ENCODE measurements around the gene AHDC1. TPM values are rescaled to one million over a fixed set of nuclear protein-coding genes. Genes with fewer than 3 reads are reported as not detected.

Gene AHDC1
- polyA plus RNA-seq, 1 donor = 19.5 TPM

DNA sequence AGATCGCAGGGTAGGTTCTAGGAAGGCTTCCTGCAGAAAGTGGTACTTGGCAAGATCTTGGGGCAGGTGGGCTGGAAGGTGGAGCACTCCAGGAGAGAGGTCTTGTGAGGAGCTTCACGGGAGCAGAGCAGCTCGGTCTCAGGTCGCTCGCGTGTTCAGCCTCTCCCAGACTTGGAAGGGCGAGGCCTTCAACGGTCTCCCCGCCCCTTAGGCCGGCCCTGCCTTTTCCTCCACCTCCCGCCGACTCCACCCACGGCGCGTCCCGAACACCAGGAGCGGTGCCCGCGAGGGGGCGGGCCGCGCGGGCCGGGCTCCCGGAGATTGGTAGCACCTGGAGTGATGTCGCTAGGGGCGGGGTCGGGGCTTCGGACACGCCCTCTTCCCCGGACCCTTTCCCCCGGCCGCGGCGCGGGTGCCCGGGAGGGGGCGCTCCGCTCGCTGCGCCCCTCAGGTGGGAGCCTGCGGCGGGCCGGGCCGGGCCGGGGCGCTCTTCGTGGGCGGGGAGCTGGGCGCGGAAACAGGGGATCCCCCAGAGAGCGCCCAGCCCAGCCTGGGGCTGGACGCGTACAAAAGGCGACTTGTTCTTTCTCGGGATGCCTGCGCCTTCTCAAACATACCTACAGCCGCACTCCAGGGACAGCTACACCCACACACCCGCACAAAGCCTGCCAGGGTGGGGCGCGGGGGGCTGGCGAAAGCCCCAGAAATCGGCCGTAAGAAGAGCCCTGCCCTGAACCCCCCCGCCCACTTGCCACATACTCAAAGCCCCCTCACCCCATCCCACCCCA is 35.5 kb downstream of the AHDC1 start:
- Histone ChIP-seq H3K27me3 (ENCODE audit: control insufficient read depth, insufficient read depth, low read length) (no peaks in the 10 kb centered on the region), H3K36me3 (ENCODE audit: control insufficient read depth, insufficient read depth, low read length) (no peaks in the 10 kb centered on the region), H3K4me3 (ENCODE audit: low read length) (peak overlapping the region; percentile 41), H3K4me1 (ENCODE audit: control insufficient read depth, insufficient read depth, low read length) (peaks cover 74% of the 10 kb centered on the region), H3K9me3 (ENCODE audit: control insufficient read depth, low read depth, low read length) (no peaks in the 10 kb centered on the region), H3K27ac (ENCODE audit: low read length) (peak overlapping the region; percentile 61)
- WGBS (ENCODE audit: insufficient coverage, low lambda C conversion rate) = no CpG with 5 or more reads among the region's 65 CpGs
- peak; percentile 97 to 99 for DNase-seq

DNA sequence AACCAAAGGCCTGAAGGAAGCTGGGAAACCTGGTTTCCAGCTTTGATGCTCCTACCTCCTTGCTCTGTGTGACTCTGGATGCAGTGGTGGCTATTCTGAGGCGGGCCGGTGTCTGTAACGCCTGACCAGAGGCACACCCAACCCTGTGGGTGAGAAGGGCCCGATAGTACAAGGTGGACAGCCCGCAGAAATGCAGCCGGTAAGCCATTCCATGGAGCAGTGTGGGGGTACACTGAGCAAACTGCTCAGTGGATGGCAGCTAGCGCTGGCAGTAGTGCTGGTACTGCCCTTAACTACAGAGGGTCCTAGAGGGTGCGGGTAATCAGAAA is 36.0 kb downstream of the AHDC1 start:
- Histone ChIP-seq H3K4me3 (ENCODE audit: low read length) (no peak overlapping the region), H3K36me3 (ENCODE audit: control insufficient read depth, insufficient read depth, low read length) (no peaks in the 10 kb centered on the region), H3K4me1 (ENCODE audit: control insufficient read depth, insufficient read depth, low read length) (peaks cover 74% of the 10 kb centered on the region), H3K27me3 (ENCODE audit: control insufficient read depth, insufficient read depth, low read length) (no peaks in the 10 kb centered on the region), H3K27ac (ENCODE audit: low read length) (peak overlapping the region; percentile 12), H3K9me3 (ENCODE audit: control insufficient read depth, low read depth, low read length) (no peaks in the 10 kb centered on the region)
- no peak for DNase-seq
- no CpG with 5 or more reads among the region's 8 CpGs for WGBS (ENCODE audit: insufficient coverage, low lambda C conversion rate)

DNA sequence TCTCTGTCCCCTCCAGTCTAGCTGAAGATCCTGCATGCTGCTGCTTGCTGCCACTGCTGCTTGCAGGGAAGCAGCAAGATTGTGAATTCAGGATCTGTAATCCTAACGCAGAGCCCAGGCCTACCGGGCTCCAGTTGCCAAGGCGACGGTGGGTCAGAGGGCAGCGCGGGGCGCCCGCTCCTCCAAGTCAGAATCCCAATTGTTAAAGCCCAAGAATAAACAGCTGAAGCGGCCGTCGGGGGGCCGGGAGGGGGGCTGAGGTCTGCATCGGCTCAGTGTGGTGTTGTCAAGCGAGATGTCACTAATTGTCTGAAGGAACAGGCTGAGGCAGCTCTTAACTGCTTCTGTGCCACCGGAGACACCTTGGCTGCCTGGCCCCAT is 36.8 kb downstream of the AHDC1 start:
- WGBS (ENCODE audit: insufficient coverage, low lambda C conversion rate) = no CpG with 5 or more reads among the region's 15 CpGs
- DNase-seq = no peak
- Histone ChIP-seq H3K27me3 (ENCODE audit: control insufficient read depth, insufficient read depth, low read length) (no peaks in the 10 kb centered on the region), H3K4me3 (ENCODE audit: low read length) (no peak overlapping the region), H3K9me3 (ENCODE audit: control insufficient read depth, low read depth, low read length) (no peaks in the 10 kb centered on the region), H3K4me1 (ENCODE audit: control insufficient read depth, insufficient read depth, low read length) (peaks cover 74% of the 10 kb centered on the region), H3K36me3 (ENCODE audit: control insufficient read depth, insufficient read depth, low read length) (no peaks in the 10 kb centered on the region), H3K27ac (ENCODE audit: low read length) (no peak overlapping the region)

DNA sequence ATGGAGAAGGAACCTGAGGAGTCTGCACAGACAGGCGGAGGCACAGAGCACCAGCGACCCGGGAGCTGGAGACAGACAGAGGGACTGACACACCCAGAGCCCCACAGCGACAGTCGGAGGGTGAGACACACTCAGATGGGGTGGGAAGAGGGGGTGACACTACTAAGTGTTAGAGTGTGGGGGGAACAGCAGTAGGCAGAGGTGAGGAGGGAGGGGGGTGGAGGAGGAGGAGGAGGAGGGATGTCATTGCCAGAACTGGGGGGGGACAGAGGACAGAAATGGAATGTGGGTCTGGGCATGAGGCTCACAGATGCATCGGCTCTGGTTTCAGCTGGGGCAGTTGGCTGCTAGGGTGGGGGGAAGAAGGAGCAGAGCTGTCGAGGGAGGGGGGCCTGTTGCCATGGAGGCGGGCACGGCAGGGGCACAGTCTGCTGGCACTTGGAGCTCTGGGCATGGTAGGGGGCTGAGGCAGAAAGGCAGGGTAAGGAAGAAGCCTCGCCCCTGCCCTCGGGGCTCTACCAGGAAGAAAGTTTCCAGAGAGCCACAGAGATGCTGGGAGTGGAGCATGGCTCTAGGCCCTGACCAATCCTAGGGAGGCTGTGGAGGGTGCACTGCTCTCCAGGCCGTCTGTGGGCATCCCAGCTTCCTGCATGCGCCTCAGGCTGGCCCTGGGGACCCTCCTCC is 37.3 kb downstream of the AHDC1 start:
- H3K9me3 ChIP-seq (ENCODE audit: control insufficient read depth, low read depth, low read length) = no peaks in the 10 kb centered on the region
- H3K27me3 ChIP-seq (ENCODE audit: control insufficient read depth, insufficient read depth, low read length) = no peaks in the 10 kb centered on the region
- WGBS (ENCODE audit: insufficient coverage, low lambda C conversion rate) = no CpG with 5 or more reads among the region's 13 CpGs
- no peak overlapping the region for H3K27ac ChIP-seq (ENCODE audit: low read length)
- no peak for DNase-seq
- H3K4me1 ChIP-seq (ENCODE audit: control insufficient read depth, insufficient read depth, low read length) = peaks cover 70% of the 10 kb centered on the region
- H3K4me3 ChIP-seq (ENCODE audit: low read length) = no peak overlapping the region
- no peaks in the 10 kb centered on the region for H3K36me3 ChIP-seq (ENCODE audit: control insufficient read depth, insufficient read depth, low read length)

DNA sequence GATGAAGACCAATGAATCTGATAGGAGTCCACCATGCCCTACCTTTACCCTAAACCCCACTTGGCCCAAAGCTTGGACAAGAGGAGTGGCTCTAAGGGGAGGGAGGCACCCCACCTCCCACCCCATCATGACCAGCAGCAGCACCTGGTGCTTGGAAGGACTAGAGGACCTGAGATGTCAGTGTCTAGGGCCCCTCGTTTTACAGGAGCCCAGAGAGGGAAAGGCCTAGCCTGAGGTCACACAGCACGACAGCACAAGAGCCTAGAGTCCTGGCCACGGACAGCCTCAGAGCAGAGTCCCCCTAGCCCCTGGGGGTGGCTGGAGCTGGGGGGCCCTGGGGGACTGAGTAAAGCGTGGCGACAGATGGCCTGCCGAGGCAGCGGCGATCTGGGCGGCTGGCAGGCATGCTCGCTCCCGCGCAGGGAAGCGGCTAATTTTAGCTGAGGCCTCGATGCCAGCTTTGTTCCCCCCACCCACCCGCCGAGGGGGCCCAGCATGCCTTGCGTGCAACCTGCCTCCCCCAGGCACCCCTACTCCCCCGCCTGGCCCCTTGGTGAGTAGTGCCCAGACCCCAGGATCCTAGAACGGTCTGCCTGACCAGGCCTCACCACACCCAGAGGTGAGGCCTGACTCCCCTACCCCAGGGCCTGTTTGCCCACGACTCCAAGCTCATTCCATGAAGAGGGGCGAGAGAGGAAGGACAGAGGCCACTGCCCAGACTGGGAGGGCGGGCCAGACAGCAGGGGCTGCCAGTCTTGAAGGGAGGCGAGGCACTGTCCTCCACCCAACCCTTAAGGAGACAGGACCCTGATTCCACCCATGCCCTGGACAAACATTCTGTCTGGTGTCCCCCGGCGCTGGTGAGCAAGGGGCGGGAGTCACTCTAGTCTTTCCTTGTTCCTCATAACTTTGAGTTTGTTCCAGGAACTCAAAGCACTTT is 39.0 kb downstream of the AHDC1 start:
- WGBS (ENCODE audit: insufficient coverage, low lambda C conversion rate) = no CpG with 5 or more reads among the region's 26 CpGs
- Histone ChIP-seq H3K27ac (ENCODE audit: low read length) (no peak overlapping the region), H3K9me3 (ENCODE audit: control insufficient read depth, low read depth, low read length) (no peaks in the 10 kb centered on the region), H3K4me3 (ENCODE audit: low read length) (no peak overlapping the region), H3K4me1 (ENCODE audit: control insufficient read depth, insufficient read depth, low read length) (peaks cover 65% of the 10 kb centered on the region), H3K27me3 (ENCODE audit: control insufficient read depth, insufficient read depth, low read length) (no peaks in the 10 kb centered on the region), H3K36me3 (ENCODE audit: control insufficient read depth, insufficient read depth, low read length) (no peaks in the 10 kb centered on the region)
- DNase-seq = no peak

DNA sequence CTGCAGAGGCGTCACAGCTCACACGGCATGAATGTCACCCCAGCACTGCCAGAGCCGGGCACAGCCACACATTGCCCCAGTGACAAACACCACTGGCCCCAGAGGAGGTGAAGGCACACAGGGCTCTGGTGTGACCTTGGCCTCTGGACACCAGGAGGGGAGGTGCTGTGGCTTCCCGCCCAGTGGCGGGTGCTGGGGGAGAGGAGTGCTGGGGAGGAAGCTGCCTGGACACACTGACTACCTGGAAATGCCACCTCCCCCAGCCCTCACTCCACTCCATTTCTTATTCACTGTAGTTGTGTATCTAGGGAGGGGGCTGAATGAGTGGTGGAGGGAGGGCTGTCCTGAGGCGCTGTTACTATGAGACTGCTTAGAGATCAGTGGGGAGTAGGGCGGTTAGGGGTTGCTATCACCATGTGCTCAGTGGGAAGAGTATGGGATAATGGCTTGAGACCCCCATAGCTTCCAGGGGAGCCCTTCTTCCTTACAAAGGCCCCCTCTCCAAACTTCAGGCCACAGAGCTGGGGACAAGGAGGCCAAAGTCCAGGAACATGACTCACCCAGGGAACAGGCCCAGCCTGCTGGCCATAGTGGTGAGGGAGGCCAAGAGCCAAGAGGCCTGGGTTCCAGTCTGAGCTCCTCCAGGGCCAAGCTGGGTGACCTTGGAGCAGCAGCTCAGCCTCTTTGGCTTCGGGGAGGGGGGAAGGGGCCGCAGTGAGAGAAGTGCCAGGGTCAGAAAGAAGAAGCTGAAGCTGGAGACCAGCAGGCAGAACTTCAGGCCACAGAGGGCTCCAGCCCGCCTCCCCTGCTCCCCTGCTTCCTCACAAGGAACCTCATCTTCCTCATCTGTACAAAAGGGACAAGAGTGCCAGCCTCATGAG is 40.1 kb downstream of the AHDC1 start:
- Histone ChIP-seq H3K27ac (ENCODE audit: low read length) (peak overlapping the region; percentile 22), H3K4me3 (ENCODE audit: low read length) (no peak overlapping the region), H3K4me1 (ENCODE audit: control insufficient read depth, insufficient read depth, low read length) (peaks cover 65% of the 10 kb centered on the region), H3K36me3 (ENCODE audit: control insufficient read depth, insufficient read depth, low read length) (no peaks in the 10 kb centered on the region), H3K9me3 (ENCODE audit: control insufficient read depth, low read depth, low read length) (no peaks in the 10 kb centered on the region), H3K27me3 (ENCODE audit: control insufficient read depth, insufficient read depth, low read length) (no peaks in the 10 kb centered on the region)
- WGBS (ENCODE audit: insufficient coverage, low lambda C conversion rate) = 40% methylated on average over 1 of the region's 10 CpGs
- DNase-seq = peak; percentile 56 to 75

DNA sequence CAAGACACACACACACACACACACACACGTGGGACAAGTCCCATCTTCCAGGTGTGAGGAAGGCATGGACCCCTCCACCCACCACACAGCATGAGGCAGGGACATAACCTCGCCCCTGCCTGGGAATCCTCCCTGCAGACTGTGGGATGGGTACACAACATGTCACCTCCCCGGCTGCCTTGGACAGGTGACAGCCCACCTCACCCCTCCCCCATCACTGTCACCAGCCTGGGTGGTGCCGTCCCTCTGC is 40.7 kb downstream of the AHDC1 start:
- no peak for DNase-seq
- H3K27me3 ChIP-seq (ENCODE audit: control insufficient read depth, insufficient read depth, low read length) = no peaks in the 10 kb centered on the region
- H3K27ac ChIP-seq (ENCODE audit: low read length) = peak overlapping the region; percentile 22
- no peak overlapping the region for H3K4me3 ChIP-seq (ENCODE audit: low read length)
- WGBS (ENCODE audit: insufficient coverage, low lambda C conversion rate) = no CpG with 5 or more reads among the region's 4 CpGs
- no peaks in the 10 kb centered on the region for H3K9me3 ChIP-seq (ENCODE audit: control insufficient read depth, low read depth, low read length)
- H3K36me3 ChIP-seq (ENCODE audit: control insufficient read depth, insufficient read depth, low read length) = no peaks in the 10 kb centered on the region
- peaks cover 71% of the 10 kb centered on the region for H3K4me1 ChIP-seq (ENCODE audit: control insufficient read depth, insufficient read depth, low read length)

DNA sequence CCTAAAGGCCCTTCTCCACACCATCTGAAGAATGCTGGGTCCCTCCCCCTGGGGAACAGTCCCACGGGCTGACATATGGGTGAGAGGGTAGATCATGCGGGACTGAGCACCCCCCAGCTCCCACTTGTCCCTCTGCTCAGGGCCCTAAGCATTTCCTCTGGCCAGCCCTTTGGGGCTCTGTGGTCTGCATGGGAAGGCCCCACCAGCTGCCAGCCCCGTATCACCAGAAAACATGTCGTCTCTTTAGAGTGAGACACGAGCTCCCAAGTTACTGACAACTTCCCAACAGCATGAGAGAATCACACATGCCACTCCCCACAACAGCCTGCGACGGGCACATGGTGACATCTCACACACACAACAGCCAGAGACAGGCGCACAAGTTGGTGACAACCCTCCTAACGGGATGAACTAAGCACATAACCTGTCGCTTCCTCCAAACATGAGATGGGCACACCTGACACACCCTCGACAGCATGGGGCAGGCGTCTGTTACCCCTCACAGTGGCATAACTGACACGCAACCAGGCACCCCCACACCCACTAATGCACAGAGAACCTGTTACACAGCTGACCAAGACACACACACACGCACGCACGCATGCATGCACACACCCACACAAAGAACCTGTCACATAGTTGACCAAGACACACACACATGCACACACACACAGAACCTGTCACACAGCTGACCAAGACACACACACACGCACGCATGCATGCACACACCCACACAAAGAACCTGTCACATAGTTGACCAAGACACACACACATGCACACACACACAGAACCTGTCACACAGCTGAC is 41.2 kb downstream of the AHDC1 start:
- WGBS (ENCODE audit: insufficient coverage, low lambda C conversion rate) = no CpG with 5 or more reads among the region's 18 CpGs
- Histone ChIP-seq H3K36me3 (ENCODE audit: control insufficient read depth, insufficient read depth, low read length) (no peaks in the 10 kb centered on the region), H3K27me3 (ENCODE audit: control insufficient read depth, insufficient read depth, low read length) (no peaks in the 10 kb centered on the region), H3K27ac (ENCODE audit: low read length) (no peak overlapping the region), H3K9me3 (ENCODE audit: control insufficient read depth, low read depth, low read length) (no peaks in the 10 kb centered on the region), H3K4me3 (ENCODE audit: low read length) (no peak overlapping the region), H3K4me1 (ENCODE audit: control insufficient read depth, insufficient read depth, low read length) (peaks cover 71% of the 10 kb centered on the region)
- no peak for DNase-seq

DNA sequence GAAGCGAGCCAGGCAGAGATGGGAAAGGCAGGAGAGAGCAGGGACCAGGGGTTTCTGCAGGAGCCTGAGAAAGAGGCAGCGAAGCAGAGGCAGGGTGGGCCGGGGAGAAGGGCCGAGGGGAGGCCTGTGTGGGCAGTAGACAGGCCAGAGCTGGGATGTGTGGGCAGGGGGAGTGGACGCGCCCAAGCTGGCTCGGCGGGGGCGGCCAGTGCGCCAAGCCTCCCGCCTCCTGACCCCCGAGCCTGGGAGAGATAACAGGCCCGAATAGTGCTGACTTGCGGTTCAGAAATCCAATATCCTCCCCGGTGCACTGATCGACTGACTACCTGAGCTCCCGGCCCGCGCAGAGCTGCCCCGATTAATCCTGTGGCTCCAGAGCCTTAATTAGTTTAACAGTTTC is 41.9 kb downstream of the AHDC1 start:
- Histone ChIP-seq H3K36me3 (ENCODE audit: control insufficient read depth, insufficient read depth, low read length) (no peaks in the 10 kb centered on the region), H3K4me3 (ENCODE audit: low read length) (no peak overlapping the region), H3K27ac (ENCODE audit: low read length) (peak overlapping the region; percentile 55), H3K9me3 (ENCODE audit: control insufficient read depth, low read depth, low read length) (no peaks in the 10 kb centered on the region), H3K27me3 (ENCODE audit: control insufficient read depth, insufficient read depth, low read length) (no peaks in the 10 kb centered on the region), H3K4me1 (ENCODE audit: control insufficient read depth, insufficient read depth, low read length) (peaks cover 69% of the 10 kb centered on the region)
- WGBS (ENCODE audit: insufficient coverage, low lambda C conversion rate) = no CpG with 5 or more reads among the region's 20 CpGs
- DNase-seq = no peak

Measured in large intestine (tissue), 3 donors.